ENCODE results near the gene PSTPIP1.

- TF ChIP-seq ZNF416 (CRISPR knock-in tag; IDR thresholded peaks at IDR 0.05) (no peak), MAX (CRISPR knock-in tag; IDR thresholded peaks at IDR 0.05) (no peak), CTCF (IDR thresholded peaks at IDR 0.05) (no peak), E2F5 (CRISPR knock-in tag; IDR thresholded peaks at IDR 0.05) (no peak), TEAD1 (CRISPR knock-in tag; IDR thresholded peaks at IDR 0.05) (no peak), NR3C1 (CRISPR knock-in tag; conservative IDR thresholded peaks at IDR 0.05; ENCODE audit: low read depth) (no peak), ZBTB21 (CRISPR knock-in tag; IDR thresholded peaks at IDR 0.05; ENCODE audit: borderline replicate concordance) (no peak), ESRRA (CRISPR knock-in tag; IDR thresholded peaks at IDR 0.05; ENCODE audit: borderline replicate concordance) (no peak)
Observed at GRCh38 chr15:77040673-77041072, 45.7 kb downstream of the PSTPIP1 start.

Measured in WTC11 (cell line).